Mesendoderm (in vitro differentiated cells): ENCODE results near the gene LCMT1.
A peak's percentile ranks its signal among the peaks of the same experiment; 100 is the strongest.

ENCODE experiments used
- DNase-seq: peaks from one replicate; pipeline ENCODE4 v3.0.0; 2013
- H2AK5ac ChIP-seq: 2 replicates; pipeline ENCODE4 v1.6.1; 2013; ENCODE audit warnings: low read length, inconsistent platforms
- H2BK120ac ChIP-seq: 2 replicates; pipeline ENCODE4 v1.6.1; 2013; ENCODE audit warnings: low read depth, mild to moderate bottlenecking, low read length, moderate library complexity, mixed read lengths
- H2BK15ac ChIP-seq: replicated peaks from 2 replicates; pipeline ENCODE4 v1.6.1; 2013; ENCODE audit warnings: low read depth, mild to moderate bottlenecking, moderate library complexity
- H2BK5ac ChIP-seq: 2 replicates; pipeline ENCODE4 v1.6.1; 2013; ENCODE audit warnings: low read length, inconsistent platforms
- H3K18ac ChIP-seq: 2 replicates; pipeline ENCODE4 v1.6.1; 2013; ENCODE audit warnings: mild to moderate bottlenecking, low read length, mixed read lengths
- H3K23ac ChIP-seq: one replicate; pipeline ENCODE4 v1.6.1; 2013; ENCODE audit warnings: low read length
- H3K27ac ChIP-seq: 2 replicates; pipeline ENCODE4 v1.5.1; 2013; ENCODE audit warnings: low read depth, mild to moderate bottlenecking, inconsistent platforms, low read length, moderate library complexity
- H3K27me3 ChIP-seq: 2 replicates; pipeline ENCODE4 v1.6.1; 2013; ENCODE audit warnings: low read length, control low read depth, mild to moderate bottlenecking, inconsistent platforms; ENCODE audit not compliant: insufficient read depth, poor library complexity
- H3K36me3 ChIP-seq: 2 replicates; pipeline ENCODE4 v1.6.1; 2013; ENCODE audit warnings: low read length, inconsistent platforms; ENCODE audit not compliant: control insufficient read depth, insufficient read depth
- H3K4ac ChIP-seq: one replicate; pipeline ENCODE4 v1.6.1; 2013; ENCODE audit warnings: low read depth, mild to moderate bottlenecking, low read length, moderate library complexity
- H3K4me1 ChIP-seq: 2 replicates; pipeline ENCODE4 v1.6.1; 2013; ENCODE audit warnings: low read depth, low read length, inconsistent platforms; ENCODE audit not compliant: control insufficient read depth
- H3K4me2 ChIP-seq: 2 replicates; pipeline ENCODE4 v1.6.1; 2013; ENCODE audit warnings: low read length
- H3K4me3 ChIP-seq: 2 replicates; pipeline ENCODE4 v1.5.1; 2013; ENCODE audit warnings: mild to moderate bottlenecking, low read length
- H3K56ac ChIP-seq: one replicate; pipeline ENCODE4 v1.6.1; 2013; ENCODE audit warnings: low read length
- H3K79me1 ChIP-seq: 2 replicates; pipeline ENCODE4 v1.6.1; 2013; ENCODE audit warnings: low read length, inconsistent platforms
- H3K79me2 ChIP-seq: 2 replicates; pipeline ENCODE4 v1.6.1; 2013; ENCODE audit warnings: mild to moderate bottlenecking, low read length; ENCODE audit not compliant: control insufficient read depth, insufficient read depth
- H3K9ac ChIP-seq: 2 replicates; pipeline ENCODE4 v1.6.1; 2013; ENCODE audit warnings: low read length, inconsistent platforms
- H4K5ac ChIP-seq: one replicate; pipeline ENCODE4 v1.6.1; 2013; ENCODE audit warnings: low read length
- H4K8ac ChIP-seq: one replicate; pipeline ENCODE4 v1.6.1; 2013; ENCODE audit warnings: low read depth, mild to moderate bottlenecking, control low read depth, low read length, moderate library complexity
- WGBS: extraction: QIAGEN DNeasy Blood & Tissue Kit; methylation state at CpG from one replicate; pipeline ENCODE4 v1.1.7; 2013; ENCODE audit warnings: low lambda C conversion rate, missing lambda C conversion rate; ENCODE audit not compliant: insufficient coverage; ENCODE audit errors: extremely low coverage; 5-methylcytosine and 5-hydroxymethylcytosine counted together

The LCMT1 gene

DNA sequence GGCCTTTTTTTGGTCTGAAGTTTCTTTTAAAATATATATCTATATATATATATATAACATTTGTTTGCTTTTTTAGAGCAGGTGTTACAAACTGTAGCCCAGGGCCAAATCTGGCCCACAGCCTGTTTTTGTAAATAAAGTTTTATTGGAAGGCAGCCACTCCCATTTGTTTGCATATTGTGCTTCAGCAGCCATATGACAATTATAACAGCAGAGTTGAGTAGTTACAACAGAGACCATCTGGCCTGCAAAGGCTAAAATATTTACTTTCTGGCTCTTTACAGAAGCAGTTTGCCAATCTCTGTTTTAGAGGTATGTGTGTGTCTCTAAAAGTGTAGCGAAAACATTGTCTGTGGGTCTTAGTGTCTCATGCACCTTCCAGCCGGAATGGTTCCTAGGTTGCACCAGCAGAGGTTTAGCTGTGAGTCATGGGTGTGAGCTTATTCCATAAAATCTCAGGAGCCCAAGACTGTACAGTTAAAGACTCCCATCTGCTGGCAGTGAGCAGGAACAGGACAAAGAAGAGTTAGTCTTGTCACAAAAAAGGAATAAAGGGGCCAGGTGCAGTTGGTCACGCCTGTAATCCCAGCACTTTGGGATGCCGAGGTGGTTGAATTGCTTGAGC lies 23.8 kb downstream of the LCMT1 start:
- Histone ChIP-seq H3K4me3 (no peak overlapping the region), H4K8ac (no peak overlapping the region), H3K79me1 (no peaks in the 10 kb centered on the region), H3K4me1 (no peaks in the 10 kb centered on the region), H3K23ac (no peak overlapping the region), H2BK5ac (no peak overlapping the region), H3K27me3 (no peaks in the 10 kb centered on the region), H3K56ac (no peak overlapping the region), H3K4me2 (no peak overlapping the region), H2AK5ac (no peak overlapping the region), H3K36me3 (peaks cover 2% of the 10 kb centered on the region), H3K27ac (no peak overlapping the region), H3K9ac (no peak overlapping the region), H2BK15ac (no peak overlapping the region), H4K5ac (no peak overlapping the region), H3K79me2 (no peaks in the 10 kb centered on the region), H2BK120ac (no peak overlapping the region), H3K4ac (no peak overlapping the region), H3K18ac (no peak overlapping the region)
- DNase-seq: no peak
- WGBS: no CpG with 5 or more reads among the region's 4 CpGs

DNA sequence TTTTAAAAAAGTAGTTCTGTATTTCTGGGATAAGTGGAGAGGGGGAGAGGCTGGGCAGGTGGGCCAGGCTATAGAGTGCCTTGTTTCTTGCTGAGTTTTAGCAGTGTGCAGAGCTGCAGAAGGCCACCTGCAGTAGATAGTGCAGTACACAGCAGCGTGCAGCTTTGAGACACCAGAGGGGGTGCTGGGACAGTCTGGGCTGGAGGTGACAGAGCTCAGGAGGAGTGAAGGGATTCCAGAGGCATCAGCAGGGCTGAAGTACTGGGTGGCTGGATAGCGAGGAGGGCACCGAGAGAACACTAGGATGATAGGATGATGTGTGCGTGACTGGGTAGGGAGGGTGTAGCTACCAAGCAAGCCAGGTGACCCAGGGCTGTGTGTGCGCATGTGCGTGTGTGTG lies 26.6 kb downstream of the LCMT1 start:
- no peak overlapping the region for H3K4me2 ChIP-seq
- H3K36me3 ChIP-seq: peaks cover 2% of the 10 kb centered on the region
- H3K27me3 ChIP-seq: no peaks in the 10 kb centered on the region
- no peak overlapping the region for H3K27ac ChIP-seq
- H2BK5ac ChIP-seq: no peak overlapping the region
- no peak overlapping the region for H4K8ac ChIP-seq
- no peak overlapping the region for H2AK5ac ChIP-seq
- no CpG with 5 or more reads among the region's 6 CpGs for WGBS
- no peaks in the 10 kb centered on the region for H3K4me1 ChIP-seq
- H3K4me3 ChIP-seq: no peak overlapping the region
- no peaks in the 10 kb centered on the region for H3K79me1 ChIP-seq
- no peak overlapping the region for H3K23ac ChIP-seq
- H3K9ac ChIP-seq: no peak overlapping the region
- H3K4ac ChIP-seq: no peak overlapping the region
- H3K56ac ChIP-seq: no peak overlapping the region
- no peaks in the 10 kb centered on the region for H3K79me2 ChIP-seq
- no peak for DNase-seq
- H3K18ac ChIP-seq: no peak overlapping the region
- no peak overlapping the region for H2BK120ac ChIP-seq
- no peak overlapping the region for H4K5ac ChIP-seq
- no peak overlapping the region for H2BK15ac ChIP-seq

DNA sequence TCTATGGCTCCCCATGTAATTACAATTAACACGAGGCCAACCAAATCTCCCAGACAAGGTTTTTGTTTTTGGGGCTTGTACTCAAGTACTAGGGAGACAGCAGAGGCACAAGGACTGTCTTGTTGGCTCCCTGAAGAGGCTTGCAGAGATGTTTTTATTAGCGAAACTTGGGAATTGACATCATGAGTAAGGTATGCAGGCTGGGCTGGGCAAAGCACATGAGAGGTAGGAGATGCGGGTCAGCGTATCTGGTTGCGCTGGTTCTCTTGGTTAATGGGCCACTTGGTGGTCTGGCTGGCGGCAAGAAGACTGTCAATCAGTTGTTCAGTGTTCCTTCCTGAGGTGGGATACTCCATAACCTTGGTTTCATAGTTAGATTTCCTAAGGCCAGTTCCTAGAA lies 28.9 kb downstream of the LCMT1 start:
- Histone ChIP-seq H4K8ac (no peak overlapping the region), H3K23ac (no peak overlapping the region), H3K79me1 (no peaks in the 10 kb centered on the region), H3K36me3 (no peaks in the 10 kb centered on the region), H2BK15ac (no peak overlapping the region), H3K56ac (no peak overlapping the region), H3K4me1 (no peaks in the 10 kb centered on the region), H3K18ac (no peak overlapping the region), H3K79me2 (no peaks in the 10 kb centered on the region), H3K4me3 (no peak overlapping the region), H2BK5ac (no peak overlapping the region), H2BK120ac (no peak overlapping the region), H3K27ac (no peak overlapping the region), H3K27me3 (no peaks in the 10 kb centered on the region), H3K4ac (no peak overlapping the region), H2AK5ac (no peak overlapping the region), H4K5ac (no peak overlapping the region), H3K9ac (no peak overlapping the region), H3K4me2 (no peak overlapping the region)
- WGBS: no CpG with 5 or more reads among the region's 6 CpGs
- DNase-seq: peak; percentile 63

DNA sequence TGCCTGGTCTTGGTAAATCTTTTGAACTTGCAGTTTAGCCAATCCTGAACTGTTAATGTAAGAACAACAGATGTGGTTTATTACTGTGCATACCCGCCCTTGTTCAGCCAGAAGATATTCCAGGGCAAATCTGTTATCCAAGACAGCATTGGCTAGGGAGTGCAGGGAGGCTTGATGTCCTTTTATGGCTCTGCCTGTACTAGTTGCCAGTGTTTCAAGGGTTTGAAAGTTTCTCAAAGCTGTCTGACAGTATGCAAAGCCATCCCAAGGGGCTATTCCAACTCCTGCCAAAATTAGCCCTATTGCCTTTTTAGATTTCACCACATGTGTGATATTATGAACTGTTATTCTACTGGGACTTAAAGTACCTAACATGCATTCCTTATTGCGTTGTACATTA lies 30.1 kb downstream of the LCMT1 start:
- Histone ChIP-seq H3K18ac (no peak overlapping the region), H3K23ac (no peak overlapping the region), H3K4me2 (no peak overlapping the region), H3K36me3 (no peaks in the 10 kb centered on the region), H3K56ac (no peak overlapping the region), H3K27me3 (no peaks in the 10 kb centered on the region), H4K8ac (no peak overlapping the region), H3K4me3 (no peak overlapping the region), H3K9ac (no peak overlapping the region), H2AK5ac (no peak overlapping the region), H3K4ac (no peak overlapping the region), H2BK5ac (no peak overlapping the region), H3K79me2 (no peaks in the 10 kb centered on the region), H3K4me1 (no peaks in the 10 kb centered on the region), H2BK15ac (no peak overlapping the region), H4K5ac (no peak overlapping the region), H2BK120ac (no peak overlapping the region), H3K79me1 (no peaks in the 10 kb centered on the region), H3K27ac (no peak overlapping the region)
- no peak for DNase-seq
- no CpG with 5 or more reads among the region's 2 CpGs for WGBS

DNA sequence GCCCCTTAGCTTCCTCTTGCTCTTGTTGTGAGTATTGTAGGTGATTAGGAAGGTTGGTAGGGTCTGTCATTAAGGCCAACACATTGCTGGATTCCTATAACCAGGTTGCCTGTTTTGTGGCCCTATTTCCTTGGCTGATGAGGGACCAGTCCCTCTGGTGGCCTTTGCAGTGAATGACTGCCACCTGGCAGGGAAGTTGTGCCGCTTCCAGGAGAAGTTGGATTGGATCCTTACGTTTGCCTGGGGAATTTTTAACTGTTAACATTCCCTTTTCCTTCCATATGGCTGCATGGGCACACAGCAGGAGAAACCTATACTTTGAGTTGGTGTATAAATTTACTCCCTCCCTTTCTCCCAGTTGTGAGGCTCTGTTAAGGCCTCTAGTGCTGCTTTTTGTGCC lies 32.4 kb downstream of the LCMT1 start:
- no peak overlapping the region for H3K9ac ChIP-seq
- no peak overlapping the region for H3K4me3 ChIP-seq
- no peaks in the 10 kb centered on the region for H3K79me1 ChIP-seq
- no peaks in the 10 kb centered on the region for H3K79me2 ChIP-seq
- no peak overlapping the region for H4K5ac ChIP-seq
- WGBS: no CpG with 5 or more reads among the region's 2 CpGs
- no peak overlapping the region for H2BK120ac ChIP-seq
- H2AK5ac ChIP-seq: no peak overlapping the region
- no peak overlapping the region for H3K23ac ChIP-seq
- H3K4me2 ChIP-seq: no peak overlapping the region
- no peak overlapping the region for H2BK15ac ChIP-seq
- DNase-seq: peak; percentile 56
- no peak overlapping the region for H3K56ac ChIP-seq
- H4K8ac ChIP-seq: no peak overlapping the region
- no peaks in the 10 kb centered on the region for H3K36me3 ChIP-seq
- H2BK5ac ChIP-seq: no peak overlapping the region
- H3K27me3 ChIP-seq: no peaks in the 10 kb centered on the region
- no peak overlapping the region for H3K18ac ChIP-seq
- H3K4me1 ChIP-seq: peaks cover 9% of the 10 kb centered on the region
- H3K27ac ChIP-seq: no peak overlapping the region
- no peak overlapping the region for H3K4ac ChIP-seq

DNA sequence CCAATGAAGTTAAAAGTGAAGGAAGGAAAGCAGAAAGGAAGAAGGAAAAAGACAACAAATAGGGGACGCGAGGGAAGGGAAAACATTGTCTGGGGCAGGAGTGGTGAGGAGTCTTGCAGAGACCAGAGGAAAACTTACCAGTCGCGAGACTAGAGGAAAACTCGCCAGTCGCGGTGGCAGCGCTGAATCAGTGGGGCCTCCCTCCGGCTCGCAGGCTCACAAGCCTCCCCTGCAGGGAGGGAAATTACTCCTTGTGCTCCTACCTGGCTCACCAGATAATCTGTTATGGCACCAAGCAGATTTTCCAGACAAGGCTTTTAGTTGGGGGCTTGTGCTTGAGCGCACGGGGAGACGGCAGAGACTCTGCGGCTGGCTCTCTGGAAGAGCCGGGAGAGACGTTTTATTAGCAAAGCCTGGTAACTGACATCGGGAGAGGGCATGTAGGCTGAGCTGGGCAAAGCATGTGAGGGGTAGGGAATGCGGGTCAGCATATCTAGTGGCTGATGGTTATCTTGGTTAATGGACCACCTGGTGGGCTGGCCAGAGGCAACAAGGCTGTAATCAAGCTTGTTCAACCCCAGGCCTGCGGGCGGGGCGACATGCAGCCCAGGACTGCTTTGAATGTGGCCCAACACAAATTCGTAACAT lies 37.1 kb downstream of the LCMT1 start:
- H2BK120ac ChIP-seq: peak overlapping the region; percentile 88
- no peaks in the 10 kb centered on the region for H3K79me1 ChIP-seq
- no peak overlapping the region for H3K23ac ChIP-seq
- peak overlapping the region; percentile 95 for H3K4ac ChIP-seq
- H3K4me3 ChIP-seq: no peak overlapping the region
- H3K4me1 ChIP-seq: peaks cover 9% of the 10 kb centered on the region
- no CpG with 5 or more reads among the region's 22 CpGs for WGBS
- peak overlapping the region; percentile 69 for H3K18ac ChIP-seq
- H2BK15ac ChIP-seq: peak overlapping the region; percentile 77
- peak overlapping the region; percentile 9 for H3K4me2 ChIP-seq
- no peaks in the 10 kb centered on the region for H3K36me3 ChIP-seq
- H3K9ac ChIP-seq: peak overlapping the region; percentile 35
- no peak overlapping the region for H4K8ac ChIP-seq
- peak overlapping the region; percentile 86 for H3K56ac ChIP-seq
- no peak overlapping the region for H4K5ac ChIP-seq
- H3K27me3 ChIP-seq: no peaks in the 10 kb centered on the region
- H3K79me2 ChIP-seq: no peaks in the 10 kb centered on the region
- H3K27ac ChIP-seq: peak overlapping the region; percentile 58
- peak; percentile 97 for DNase-seq
- H2BK5ac ChIP-seq: peak overlapping the region; percentile 66
- no peak overlapping the region for H2AK5ac ChIP-seq
